ENCODE results near the gene SLC39A7. TPM values are rescaled to one million over a fixed set of nuclear protein-coding genes. Genes with fewer than 3 reads are reported as not detected.

Gene SLC39A7
- total and polyA plus RNA-seq, 2 of the 13 experiments (the other 11 are each of a cell fraction or from before 2014, with no cell fraction given), result 142 to 229 TPM

GRCh38 chr6:33205191-33206026, 4.7 kb downstream of the SLC39A7 start:
- H3K4me1 ChIP-seq (ENCODE audit: insufficient read depth, low read length), result peaks cover 70% of the 10 kb centered on the region
- H3K79me2 ChIP-seq (ENCODE audit: insufficient read depth, low read length), result peaks cover 40% of the 10 kb centered on the region
- TF ChIP-seq ATF5 (CRISPR knock-in tag; IDR thresholded peaks at IDR 0.05; ENCODE audit: low read depth) (no peak), RELA (CRISPR knock-in tag; IDR thresholded peaks at IDR 0.05) (no peak), SP1 (IDR thresholded peaks at IDR 0.05) (no peak), SP1 (CRISPR knock-in tag; IDR thresholded peaks at IDR 0.05) (no peak), HNF1A (IDR thresholded peaks at IDR 0.05; ENCODE audit: low read depth) (no peak), HNF1A (CRISPR knock-in tag; IDR thresholded peaks at IDR 0.05; ENCODE audit: borderline replicate concordance) (0 out of 2 replicates have a peak, but pooled peaks have one; percentile 2), ZNF724P (CRISPR knock-in tag; IDR thresholded peaks at IDR 0.05; ENCODE audit: borderline replicate concordance) (no peak), SRSF1 (optimal IDR thresholded peaks at IDR 0.05; ENCODE audit: low read depth, low read length) (peak; percentile 27), GLMP (CRISPR knock-in tag; IDR thresholded peaks at IDR 0.05; ENCODE audit: borderline replicate concordance) (no peak), ZBTB38 (CRISPR knock-in tag; IDR thresholded peaks at IDR 0.05) (peak; percentile 92), FOXJ3 (CRISPR knock-in tag; IDR thresholded peaks at IDR 0.05; ENCODE audit: borderline replicate concordance) (no peak), FOSL2 (CRISPR knock-in tag; IDR thresholded peaks at IDR 0.05) (0 out of 2 replicates have a peak, but pooled peaks have one; percentile 39), TAF1 (CRISPR knock-in tag; IDR thresholded peaks at IDR 0.05) (no peak), ZFYVE20 (CRISPR knock-in tag; IDR thresholded peaks at IDR 0.05; ENCODE audit: borderline replicate concordance, low read depth) (no peak), ATF1 (CRISPR knock-in tag; IDR thresholded peaks at IDR 0.05) (no peak)
- TF ChIP-seq, protein P1, sequence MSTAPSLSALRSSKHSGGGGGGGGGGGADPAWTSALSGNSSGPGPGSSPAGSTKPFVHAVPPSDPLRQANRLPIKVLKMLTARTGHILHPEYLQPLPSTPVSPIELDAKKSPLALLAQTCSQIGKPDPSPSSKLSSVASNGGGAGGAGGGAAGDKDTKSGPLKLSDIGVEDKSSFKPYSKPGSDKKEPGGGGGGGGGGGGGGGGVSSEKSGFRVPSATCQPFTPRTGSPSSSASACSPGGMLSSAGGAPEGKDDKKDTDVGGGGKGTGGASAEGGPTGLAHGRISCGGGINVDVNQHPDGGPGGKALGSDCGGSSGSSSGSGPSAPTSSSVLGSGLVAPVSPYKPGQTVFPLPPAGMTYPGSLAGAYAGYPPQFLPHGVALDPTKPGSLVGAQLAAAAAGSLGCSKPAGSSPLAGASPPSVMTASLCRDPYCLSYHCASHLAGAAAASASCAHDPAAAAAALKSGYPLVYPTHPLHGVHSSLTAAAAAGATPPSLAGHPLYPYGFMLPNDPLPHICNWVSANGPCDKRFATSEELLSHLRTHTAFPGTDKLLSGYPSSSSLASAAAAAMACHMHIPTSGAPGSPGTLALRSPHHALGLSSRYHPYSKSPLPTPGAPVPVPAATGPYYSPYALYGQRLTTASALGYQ (CRISPR knock-in tag; IDR thresholded peaks at IDR 0.05), result no peak

More at GRCh38 chr6:33205191-33206026, 4.7 kb downstream of the SLC39A7 start:
- DNase-seq (ENCODE audit: low spot score) (no peak), ATAC-seq (peak; percentile 0; the same call in 2 of the 3 replicates), FAIRE-seq (peak; percentile 52)
- peak overlapping the region; percentile 90 for H3K4me2 ChIP-seq (ENCODE audit: low read depth, low read length)
- peak overlapping the region; percentile 71 for H3K9ac ChIP-seq (ENCODE audit: insufficient read depth, low read depth, low read length)
- no peaks in the 10 kb centered on the region for H3K9me3 ChIP-seq (ENCODE audit: low read length)
- POLR2A ChIA-PET, result interaction anchor here (1.4 to 2.2 kb wide), 7 partner anchors 15 to 236 kb away, joined by 4 to 16 read pairs (median 5); partner anchors contain the start of genes RPS18 and VPS52
- peaks cover 0 to 4% of the 10 kb centered on the region in 2 experiments; a peak in 1 of 5 replicates for H3K27me3 ChIP-seq (ENCODE audit: control insufficient read depth in 1 of 2, insufficient read depth in 2 of 2, low read length in 2 of 2)
- BruUV-seq (replicated peaks), result no TSS peak
- H3K27ac ChIP-seq (ENCODE audit: extremely low read length, insufficient read depth, low read length), result peak overlapping the region; percentile 75
- intact Hi-C loops (cut with micrococcal nuclease; ENCODE audit: unreplicated experiment) (no loop called here), in situ Hi-C loops (cut with HindIII; ENCODE audit: extremely low pct_ligation_motif_present, low pct_unique_long_range_greater_than_20kb) (loop anchor here (10.0 kb wide), 1 partner anchor 209 kb away; the partner anchor contains the start of genes CUTA and PHF1)
- 66% methylated on average over 17 of the region's 17 CpGs for WGBS (ENCODE audit: low lambda C conversion rate)
- peaks cover 13% of the 10 kb centered on the region; the same call in 1 of the 2 replicates for H4K20me1 ChIP-seq (ENCODE audit: insufficient read depth, low read length)
- peaks cover 12 to 33% of the 10 kb centered on the region in 2 experiments for H3K36me3 ChIP-seq (replicated peaks in 1 of 2; ENCODE audit: control insufficient read depth in 1 of 2, insufficient read depth in 2 of 2, low read length in 2 of 2)
- CTCF ChIA-PET (ENCODE audit: low intra/inter-chr PET ratio, low total read pairs), result interaction anchor here (1.4 kb wide), 1 partner anchor 43 kb away, joined by 5 read pairs; no protein-coding TSS in a partner anchor
- H3K4me3 ChIP-seq (replicated peaks in 1 of 3; ENCODE audit: insufficient read depth in 1 of 3, low read depth in 2 of 3, low read length in 3 of 3), result peak overlapping the region; percentile 60 to 80 (median 74)
- no peak overlapping the region for H2AFZ ChIP-seq (ENCODE audit: low read length)
